Stimulated activated CD4-positive, alpha-beta T cell treated with anti-CD3 and anti-CD28 coated beads, Interleukin-15, amount 100 ng/mL, for 24 hours (primary cell): Measurements from ENCODE around the gene SMC6.

Experiments
- DNase-seq: peaks from one replicate; pipeline ENCODE4 v3.0.0-alpha.2; 2020

SMC6 gene

GRCh38 chr2:17709897-17710296, 43.7 kb downstream of the SMC6 start:
- no peak for DNase-seq

DNA sequence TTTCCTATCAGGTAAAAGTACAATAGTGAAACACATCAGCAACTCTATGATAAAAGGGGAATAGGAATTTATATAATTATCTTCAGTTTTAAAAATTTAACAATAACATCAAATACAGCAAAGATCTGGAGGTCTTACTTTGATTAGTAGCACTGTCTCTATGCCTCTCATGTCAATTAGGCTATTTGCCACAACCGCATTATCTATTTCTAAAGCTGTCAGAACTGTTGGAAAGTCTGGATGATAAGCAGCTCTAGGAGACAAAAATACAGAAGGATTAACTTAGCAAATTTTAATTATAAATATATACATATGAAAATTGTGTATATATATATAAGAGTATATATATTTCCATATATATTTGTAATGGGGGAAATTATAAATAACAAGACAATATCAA, 45.1 kb downstream of the SMC6 start:
- DNase-seq = no peak

DNA sequence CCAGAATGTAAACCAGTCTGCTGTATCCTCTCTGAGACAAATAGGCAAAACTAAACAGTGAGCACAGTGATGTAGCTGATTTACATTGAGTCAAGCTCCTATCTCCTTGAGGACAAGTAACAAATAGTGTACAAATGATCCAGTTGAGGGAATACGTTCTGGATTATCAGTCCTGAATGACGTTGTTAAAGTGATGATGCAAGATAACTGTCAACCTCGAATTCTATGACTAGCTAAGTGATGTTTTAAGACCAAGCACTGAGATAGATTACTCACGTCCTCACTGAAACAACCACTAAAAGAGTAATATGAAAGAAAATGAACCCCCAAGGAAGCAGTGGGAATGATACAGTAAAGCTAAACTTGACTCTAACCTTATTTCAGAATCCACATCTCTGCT, 46.8 kb downstream of the SMC6 start:
- no peak for DNase-seq

DNA sequence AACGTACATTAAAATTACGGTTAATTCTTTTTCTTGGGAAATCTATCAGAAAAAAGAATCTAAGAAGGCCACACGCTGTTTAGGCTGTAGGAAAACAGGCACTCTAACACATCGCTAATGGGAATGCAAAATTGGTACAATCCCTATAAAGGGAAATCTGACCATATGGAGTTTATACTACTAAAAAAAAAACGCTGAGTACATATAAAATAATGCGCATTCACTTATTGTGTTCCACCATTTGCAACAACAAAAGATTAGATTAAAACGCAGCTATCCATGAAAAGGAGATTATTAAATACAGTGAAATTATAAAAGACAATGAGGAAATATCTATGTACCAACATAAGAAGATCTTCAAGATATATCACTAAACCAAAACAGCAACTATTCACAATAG, 62.8 kb downstream of the SMC6 start:
- DNase-seq = no peak

DNA sequence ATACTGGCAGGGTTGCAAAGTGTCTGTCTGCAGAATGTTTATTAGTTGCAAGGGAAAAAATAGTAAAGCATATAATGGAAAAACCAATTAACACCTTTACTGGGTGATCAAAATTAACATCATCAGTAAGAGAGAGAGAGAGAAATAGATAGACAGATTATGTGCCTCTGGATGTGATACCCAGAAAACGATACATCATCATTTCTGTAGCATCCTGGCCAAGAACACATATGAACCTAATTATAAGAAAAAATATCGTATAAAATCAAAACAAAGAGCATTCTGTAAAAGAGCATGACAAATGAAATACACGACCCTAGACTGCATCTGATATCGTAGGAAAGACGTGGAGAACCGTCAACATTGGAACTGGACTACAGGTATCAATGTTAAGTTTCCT, 64.6 kb downstream of the SMC6 start:
- DNase-seq = no peak

DNA sequence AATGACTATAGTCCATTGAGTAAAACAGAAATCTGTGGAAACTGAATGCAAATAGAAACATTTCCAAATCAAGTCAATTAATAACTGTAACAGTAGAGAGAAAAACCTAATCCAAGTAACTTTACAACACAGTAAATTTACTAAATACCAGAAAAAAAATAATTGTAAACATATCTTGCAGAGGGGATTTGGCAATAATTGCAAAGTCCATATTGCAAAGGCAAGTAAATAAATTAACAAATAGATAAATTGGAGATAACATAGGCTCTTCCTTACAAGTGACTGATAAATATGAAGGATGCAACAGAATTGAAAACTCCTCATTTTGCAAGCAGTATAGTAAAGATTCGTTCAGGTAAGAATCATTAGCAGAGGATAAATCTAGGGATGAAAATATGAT, 65.0 kb downstream of the SMC6 start:
- no peak for DNase-seq

- DNase-seq = no peak
These were observed 69.6 kb downstream of the SMC6 start for GRCh38 chr2:17683981-17684380.

DNA sequence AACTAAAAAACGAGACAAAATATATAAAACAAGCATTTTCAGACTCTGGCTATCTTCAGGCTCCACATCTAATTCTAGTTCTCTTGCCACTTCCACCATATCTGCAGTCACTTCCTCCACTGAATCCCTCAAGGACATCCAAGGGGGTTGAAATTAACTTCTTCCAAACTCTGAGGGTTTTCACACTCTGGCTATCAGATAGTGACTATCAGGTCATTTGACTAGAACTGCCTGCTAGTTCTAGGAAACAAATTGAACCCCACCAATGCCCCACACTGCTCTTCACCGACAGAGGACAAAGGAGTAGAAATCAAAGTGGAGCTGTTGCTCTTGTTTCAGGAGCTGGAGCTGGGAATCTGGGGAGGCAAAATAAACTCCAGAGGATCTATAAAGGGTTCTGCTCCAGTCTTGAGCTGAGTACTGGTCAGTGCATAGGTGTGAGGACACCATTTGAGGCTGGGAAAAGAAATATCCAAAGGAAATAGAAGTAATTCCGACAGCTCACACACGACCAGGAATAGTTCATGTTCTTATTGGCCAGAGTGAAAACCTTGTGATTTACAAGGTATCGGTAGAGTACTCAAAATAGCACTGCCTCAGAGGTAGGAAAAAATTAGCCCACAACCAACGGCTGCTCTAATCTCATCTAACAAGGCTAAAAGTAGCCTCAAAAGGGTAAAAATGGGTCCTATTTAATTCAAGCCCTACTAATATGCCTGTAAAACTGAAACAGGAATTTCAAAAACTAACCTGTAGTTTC, 71.3 kb downstream of the SMC6 start:
- no peak for DNase-seq

DNA sequence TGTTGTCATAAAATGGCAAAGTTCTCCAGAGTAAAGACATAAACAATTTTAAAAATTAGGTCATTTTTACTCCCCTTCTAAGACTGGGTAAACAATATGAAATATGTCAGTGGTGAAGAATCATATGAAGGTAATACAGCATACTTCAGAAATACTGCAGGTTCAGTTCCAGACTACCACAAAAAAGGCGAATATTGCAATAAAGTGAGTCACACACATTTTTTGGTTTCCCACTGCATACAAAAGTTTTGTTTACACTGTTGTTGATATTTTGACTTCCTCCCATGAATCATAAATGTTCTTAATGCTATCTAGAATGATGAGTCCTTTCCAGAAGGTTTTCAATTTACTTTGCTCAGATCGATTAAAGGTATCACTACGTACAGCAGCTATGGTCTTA, 73.5 kb downstream of the SMC6 start:
- DNase-seq = no peak

GRCh38 chr2:17674817-17675216, 78.8 kb downstream of the SMC6 start:
- no peak for DNase-seq

GRCh38 chr2:17672583-17673317, 80.9 kb downstream of the SMC6 start:
- no peak for DNase-seq

DNA sequence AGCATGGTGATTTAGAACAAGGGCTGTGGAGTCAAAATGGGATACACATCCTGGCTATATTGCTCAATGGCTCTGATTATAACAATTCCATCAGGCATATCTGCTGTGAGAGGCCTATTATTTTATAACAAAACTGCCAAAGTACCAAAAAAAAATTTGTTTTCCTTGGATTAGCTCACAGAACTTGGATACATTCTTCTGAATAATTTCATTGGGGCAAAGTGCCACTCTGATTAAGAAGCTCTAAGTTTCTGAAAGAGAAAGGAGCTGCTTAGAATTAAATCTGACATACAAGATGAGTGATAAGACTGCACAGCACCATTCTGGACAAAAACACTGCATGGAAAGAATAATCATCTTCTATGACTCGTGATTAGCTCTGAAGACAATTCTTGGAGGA, 85.7 kb downstream of the SMC6 start:
- no peak for DNase-seq

- no peak for DNase-seq
These were observed 89.1 kb downstream of the SMC6 start for GRCh38 chr2:17664534-17664933.

- DNase-seq = no peak
These were observed 90.9 kb downstream of the SMC6 start for GRCh38 chr2:17662723-17663122.

GRCh38 chr2:17661460-17661859, 92.2 kb downstream of the SMC6 start:
- no peak for DNase-seq

DNA sequence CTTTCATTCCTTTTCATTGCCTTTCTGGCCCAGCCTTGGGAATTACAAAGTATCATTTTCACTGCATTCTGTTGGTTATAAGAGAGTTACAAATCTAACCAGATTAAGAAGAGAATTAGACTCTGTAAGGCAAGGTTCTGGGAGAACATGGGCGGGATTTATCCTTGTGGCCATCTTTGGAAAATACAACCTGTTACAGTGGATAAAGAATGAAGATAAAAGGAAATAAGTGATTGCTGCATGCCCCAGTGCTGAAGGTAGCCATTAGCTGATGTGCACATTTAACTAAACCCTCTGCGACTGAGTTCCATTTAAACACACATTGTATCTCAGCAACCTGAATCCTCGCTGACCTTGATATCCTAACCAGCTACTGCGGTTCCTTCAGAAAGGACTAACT, 93.4 kb downstream of the SMC6 start:
- DNase-seq = no peak

DNA sequence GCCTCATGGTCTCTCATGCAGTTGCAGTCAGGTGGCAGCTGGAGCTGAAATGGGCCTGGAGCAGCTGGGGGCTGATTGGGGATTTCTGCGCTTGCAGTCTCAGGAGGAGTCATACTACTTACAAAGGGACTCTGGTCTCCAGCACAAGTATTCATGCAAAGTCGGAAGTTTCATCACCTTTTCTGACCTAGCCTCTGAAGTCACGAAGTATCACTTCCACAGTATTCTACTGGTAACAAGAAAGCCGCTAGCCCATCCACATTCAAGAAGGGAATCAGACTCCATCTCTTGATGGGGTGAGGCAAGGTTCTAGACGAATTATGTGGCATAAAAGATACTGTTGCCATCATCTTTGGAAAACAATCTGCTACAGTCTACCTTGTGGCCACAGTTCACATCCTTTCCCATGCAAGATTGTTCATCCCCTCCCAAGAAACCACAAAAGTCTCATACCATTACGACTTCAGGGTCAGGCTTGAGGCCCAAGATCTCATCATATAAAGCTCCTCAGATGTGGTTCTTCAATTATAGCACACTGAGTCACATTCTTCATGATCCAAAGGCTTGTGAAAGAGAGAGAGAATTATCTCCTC, 95.3 kb downstream of the SMC6 start:
- DNase-seq = no peak

DNA sequence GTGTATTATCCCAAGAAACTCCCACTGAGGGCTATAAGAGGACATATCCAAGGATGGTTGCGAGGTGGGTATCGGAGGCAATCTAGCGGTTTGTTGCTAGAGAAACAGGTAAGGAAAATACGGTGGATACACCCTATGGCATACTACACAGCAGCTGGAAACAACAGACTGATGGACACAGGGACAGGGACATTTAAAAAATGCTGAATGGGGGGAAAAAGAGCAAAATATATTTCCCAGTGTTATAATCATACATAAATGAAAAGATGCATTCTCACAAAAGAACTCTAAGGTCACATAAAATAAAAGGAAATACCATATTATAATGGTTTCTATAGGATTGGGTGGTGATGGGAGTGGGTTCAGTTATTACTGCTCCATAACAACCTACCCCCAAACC, 95.9 kb downstream of the SMC6 start:
- no peak for DNase-seq

- DNase-seq = no peak
These were observed 100.8 kb downstream of the SMC6 start for GRCh38 chr2:17652681-17653394.

DNA sequence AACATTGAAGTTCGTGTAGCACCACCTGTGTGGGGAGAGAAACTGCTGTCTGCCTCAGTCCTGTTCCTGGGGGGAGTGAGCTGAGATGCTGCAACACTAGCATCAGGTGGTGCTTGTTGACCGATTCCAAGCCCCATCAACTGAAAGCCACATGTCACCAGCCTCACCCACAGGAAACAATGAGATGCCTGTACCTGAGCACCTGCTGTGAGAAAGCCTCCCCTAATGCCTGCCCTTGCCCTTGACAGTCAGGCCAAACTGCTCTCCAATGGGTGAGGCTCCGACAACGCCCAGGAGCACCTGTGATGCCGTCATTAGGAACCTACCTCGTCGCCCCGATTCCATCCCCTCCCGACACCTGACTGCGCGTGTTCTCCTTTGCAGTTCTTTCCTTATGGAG, 104.6 kb downstream of the SMC6 start:
- DNase-seq = no peak

- no peak for DNase-seq
These were observed 105.0 kb downstream of the SMC6 start for GRCh38 chr2:17648581-17648980.

DNA sequence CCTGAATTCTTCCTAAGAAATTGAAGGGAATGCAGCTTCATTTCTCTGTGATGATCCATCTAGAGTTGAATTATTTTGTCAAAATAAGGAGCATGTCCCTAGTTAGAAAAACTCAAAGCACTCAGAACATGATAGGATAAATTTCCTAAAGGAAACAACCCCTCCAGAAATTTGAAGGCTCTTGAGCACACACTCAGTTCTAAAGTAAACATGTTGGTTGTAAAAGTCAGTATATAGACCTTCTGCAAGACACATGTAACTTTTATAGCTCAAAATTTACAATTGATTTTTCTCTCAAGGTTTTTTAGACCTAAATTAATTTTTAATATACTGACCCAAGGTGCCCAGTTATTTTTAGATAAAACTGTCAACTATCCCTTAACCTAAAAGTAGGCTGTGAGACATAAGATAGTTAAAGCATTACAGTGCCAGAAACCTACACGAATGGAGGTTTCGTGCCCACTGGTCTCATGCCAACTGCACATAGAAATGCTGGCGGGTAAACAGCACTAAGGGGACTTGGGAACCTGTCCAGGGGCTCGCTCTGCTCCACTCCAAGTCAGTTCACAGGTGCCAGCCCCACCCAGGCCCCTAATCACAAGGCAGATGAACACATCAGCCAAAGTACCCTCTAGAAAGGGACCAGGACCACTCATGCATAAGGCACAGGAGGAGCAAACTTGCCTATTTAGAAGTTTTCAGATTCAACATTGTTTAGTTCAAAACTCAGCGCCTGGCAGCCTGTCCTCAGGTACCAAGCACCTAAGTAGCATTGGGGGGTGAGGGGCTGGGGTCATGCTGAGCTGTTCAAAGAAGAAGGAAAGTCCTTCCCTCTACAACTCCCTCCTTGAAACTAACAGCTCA, 106.5 kb downstream of the SMC6 start:
- DNase-seq = no peak
